Measurements from ENCODE around the gene BSN.

BSN gene

GRCh38 chr3:49616491-49616941 is 62.2 kb downstream of the BSN start:
- peak overlapping the region; percentile 75 for H3K27ac ChIP-seq (ENCODE audit: low read depth, low read length, severe bottlenecking)
- no peaks in the 10 kb centered on the region for H3K36me3 ChIP-seq (ENCODE audit: control insufficient read depth, insufficient read depth, low read length)
- no peaks in the 10 kb centered on the region for H3K4me1 ChIP-seq (ENCODE audit: control insufficient read depth, insufficient read depth, low read length, poor library complexity, severe bottlenecking)
- WGBS, 2 experiments (ENCODE audit: insufficient coverage in 2 of 2): 64 to 68% methylated on average over 6 of the region's 6 CpGs
- no peaks in the 10 kb centered on the region for H3K9me3 ChIP-seq (ENCODE audit: control insufficient read depth, low read length)
- H3K4me3 ChIP-seq (ENCODE audit: extremely low read depth, insufficient read depth, low read length, poor library complexity, severe bottlenecking): no peak overlapping the region

- Histone ChIP-seq H3K4me3 (ENCODE audit: extremely low read depth, insufficient read depth, low read length, poor library complexity, severe bottlenecking) (no peak overlapping the region), H3K9me3 (ENCODE audit: control insufficient read depth, low read length) (no peaks in the 10 kb centered on the region), H3K27ac (ENCODE audit: low read depth, low read length, severe bottlenecking) (no peak overlapping the region), H3K36me3 (ENCODE audit: control insufficient read depth, insufficient read depth, low read length) (no peaks in the 10 kb centered on the region), H3K4me1 (ENCODE audit: control insufficient read depth, insufficient read depth, low read length, poor library complexity, severe bottlenecking) (no peaks in the 10 kb centered on the region)
- 92 to 96% methylated on average over 4 of the region's 7 CpGs for WGBS, 2 experiments (ENCODE audit: insufficient coverage in 2 of 2)
Measured at GRCh38 chr3:49617390-49618013, 63.2 kb downstream of the BSN start.

DNA sequence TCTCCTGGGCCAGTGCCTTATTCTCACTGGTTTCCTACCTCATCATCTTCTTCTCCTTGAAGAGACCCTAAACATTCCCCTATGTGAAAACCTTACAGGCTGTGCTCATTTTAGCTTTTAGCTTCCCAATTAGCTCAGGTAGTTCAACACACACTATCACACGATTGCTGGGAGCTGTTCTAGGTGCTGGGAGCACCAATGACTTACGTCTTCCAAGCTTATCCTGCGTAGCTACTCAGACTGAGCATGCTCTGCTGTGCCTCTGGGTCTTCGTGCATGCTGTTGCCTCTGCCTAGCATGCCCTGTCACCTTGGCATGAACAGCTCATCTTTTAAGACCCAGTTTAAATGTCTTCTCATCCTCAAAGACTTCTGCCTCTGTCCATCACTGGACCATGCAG is 64.1 kb downstream of the BSN start:
- no peaks in the 10 kb centered on the region for H3K36me3 ChIP-seq (ENCODE audit: control insufficient read depth, insufficient read depth, low read length)
- WGBS, 2 experiments (ENCODE audit: insufficient coverage in 2 of 2): 80 to 88% methylated on average over 4 of the region's 4 CpGs
- no peaks in the 10 kb centered on the region for H3K4me1 ChIP-seq (ENCODE audit: control insufficient read depth, insufficient read depth, low read length, poor library complexity, severe bottlenecking)

DNA sequence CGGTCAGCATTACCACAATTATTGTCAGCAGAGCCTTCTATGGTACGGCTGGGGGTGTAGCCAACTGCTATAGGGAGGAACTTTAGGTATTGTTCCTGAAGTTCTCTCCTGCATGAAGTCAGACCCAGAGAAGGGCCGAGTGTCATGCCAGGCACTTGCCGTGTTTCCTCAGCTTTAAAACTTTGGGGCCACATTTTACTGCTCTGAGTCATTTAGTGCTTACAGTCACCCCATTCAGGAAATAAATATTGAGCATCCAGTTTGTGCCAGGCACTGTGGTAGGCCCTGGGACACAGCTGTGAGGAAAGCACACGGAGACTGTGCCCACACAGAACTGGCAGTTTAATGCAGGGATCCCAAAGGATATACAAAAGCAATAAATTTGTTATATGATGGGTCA is 65.4 kb downstream of the BSN start:
- H3K36me3 ChIP-seq (ENCODE audit: control insufficient read depth, insufficient read depth, low read length): no peaks in the 10 kb centered on the region
- 86 to 89% methylated on average over 5 of the region's 5 CpGs for WGBS, 2 experiments (ENCODE audit: insufficient coverage in 2 of 2)
- no peaks in the 10 kb centered on the region for H3K9me3 ChIP-seq (ENCODE audit: control insufficient read depth, low read length)
- no peak overlapping the region for H3K27ac ChIP-seq (ENCODE audit: low read depth, low read length, severe bottlenecking)
- H3K4me1 ChIP-seq (ENCODE audit: control insufficient read depth, insufficient read depth, low read length, poor library complexity, severe bottlenecking): no peaks in the 10 kb centered on the region
- H3K4me3 ChIP-seq (ENCODE audit: extremely low read depth, insufficient read depth, low read length, poor library complexity, severe bottlenecking): no peak overlapping the region

More for the DNA sequence above, 64.1 kb downstream of the BSN start:
- no peak overlapping the region for H3K4me3 ChIP-seq (ENCODE audit: extremely low read depth, insufficient read depth, low read length, poor library complexity, severe bottlenecking)
- H3K27ac ChIP-seq (ENCODE audit: low read depth, low read length, severe bottlenecking): no peak overlapping the region
- no peaks in the 10 kb centered on the region for H3K9me3 ChIP-seq (ENCODE audit: control insufficient read depth, low read length)

DNA sequence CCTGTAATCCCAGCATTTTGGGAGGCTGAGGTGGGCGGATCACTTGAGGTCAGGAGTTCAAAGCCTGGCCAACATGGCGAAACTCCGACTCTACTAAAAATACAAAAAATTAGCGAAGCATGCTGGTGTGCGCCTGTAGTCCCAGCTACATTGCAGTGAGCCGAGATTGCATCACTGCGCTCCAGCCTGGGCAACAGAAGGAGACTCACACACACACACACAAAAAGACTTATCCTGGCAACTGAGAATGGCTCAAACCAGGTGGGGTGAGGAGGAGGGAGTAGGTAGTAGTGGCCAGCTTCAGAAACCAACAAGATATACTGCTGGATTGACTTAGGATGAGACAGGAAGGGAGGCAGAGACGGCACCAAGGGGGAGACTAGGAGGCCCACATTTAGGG is 66.5 kb downstream of the BSN start:
- Histone ChIP-seq H3K4me1 (ENCODE audit: control insufficient read depth, insufficient read depth, low read length, poor library complexity, severe bottlenecking) (peaks cover 2% of the 10 kb centered on the region), H3K36me3 (ENCODE audit: control insufficient read depth, insufficient read depth, low read length) (no peaks in the 10 kb centered on the region), H3K9me3 (ENCODE audit: control insufficient read depth, low read length) (no peaks in the 10 kb centered on the region), H3K4me3 (ENCODE audit: extremely low read depth, insufficient read depth, low read length, poor library complexity, severe bottlenecking) (no peak overlapping the region), H3K27ac (ENCODE audit: low read depth, low read length, severe bottlenecking) (no peak overlapping the region)
- WGBS, 2 experiments (ENCODE audit: insufficient coverage in 2 of 2): 86 to 95% methylated on average over 4 to 8 of the region's 8 CpGs

DNA sequence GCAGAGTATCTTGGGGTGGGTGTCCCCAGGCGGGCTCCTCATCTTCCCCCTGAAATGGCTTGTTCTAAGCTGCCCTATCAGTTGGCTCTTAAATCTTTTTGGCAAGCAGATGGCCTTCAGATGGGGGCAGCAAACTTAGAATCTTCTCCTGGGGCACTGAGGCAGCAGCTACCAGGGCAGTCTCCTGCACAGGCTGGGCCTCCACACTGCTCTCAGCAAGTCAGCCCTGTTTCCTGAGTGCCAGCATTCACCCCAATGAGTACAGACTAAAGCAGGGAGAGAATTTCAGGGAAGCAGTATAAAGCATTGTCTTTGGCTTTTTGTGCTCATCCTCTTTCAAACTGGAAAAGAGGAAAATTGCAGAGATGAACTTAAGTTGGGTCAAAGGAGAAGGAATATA is 68.8 kb downstream of the BSN start:
- H3K4me3 ChIP-seq (ENCODE audit: extremely low read depth, insufficient read depth, low read length, poor library complexity, severe bottlenecking): no peak overlapping the region
- H3K36me3 ChIP-seq (ENCODE audit: control insufficient read depth, insufficient read depth, low read length): no peaks in the 10 kb centered on the region
- H3K4me1 ChIP-seq (ENCODE audit: control insufficient read depth, insufficient read depth, low read length, poor library complexity, severe bottlenecking): peaks cover 9% of the 10 kb centered on the region
- no peaks in the 10 kb centered on the region for H3K9me3 ChIP-seq (ENCODE audit: control insufficient read depth, low read length)
- H3K27ac ChIP-seq (ENCODE audit: low read depth, low read length, severe bottlenecking): no peak overlapping the region
- 88 to 100% methylated on average over 1 of the region's 1 CpG for WGBS, 2 experiments (ENCODE audit: insufficient coverage in 2 of 2)

DNA sequence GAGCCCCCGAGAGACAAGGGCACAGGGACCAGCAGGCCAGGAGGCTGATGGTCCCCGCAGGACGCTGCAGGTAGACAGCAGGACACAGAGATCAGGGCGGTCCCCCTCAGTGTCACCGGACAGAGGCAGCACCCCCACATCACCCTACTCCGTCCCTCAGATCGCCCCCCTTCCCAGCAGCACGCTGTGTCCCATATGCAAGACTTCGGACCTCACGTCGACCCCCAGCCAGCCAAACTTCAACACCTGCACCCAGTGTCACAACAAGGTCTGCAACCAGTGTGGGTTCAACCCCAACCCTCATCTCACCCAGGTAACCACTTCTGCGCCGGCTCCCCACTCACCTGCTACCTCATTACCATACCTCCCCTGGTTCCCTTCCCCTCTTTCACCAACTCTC is 70.8 kb downstream of the BSN start:
- WGBS, 2 experiments (ENCODE audit: insufficient coverage in 2 of 2): 92 to 95% methylated on average over 9 to 13 of the region's 13 CpGs
- Histone ChIP-seq H3K27ac (ENCODE audit: low read depth, low read length, severe bottlenecking) (no peak overlapping the region), H3K36me3 (ENCODE audit: control insufficient read depth, insufficient read depth, low read length) (no peaks in the 10 kb centered on the region), H3K4me3 (ENCODE audit: extremely low read depth, insufficient read depth, low read length, poor library complexity, severe bottlenecking) (no peak overlapping the region), H3K9me3 (ENCODE audit: control insufficient read depth, low read length) (no peaks in the 10 kb centered on the region), H3K4me1 (ENCODE audit: control insufficient read depth, insufficient read depth, low read length, poor library complexity, severe bottlenecking) (peaks cover 9% of the 10 kb centered on the region)

DNA sequence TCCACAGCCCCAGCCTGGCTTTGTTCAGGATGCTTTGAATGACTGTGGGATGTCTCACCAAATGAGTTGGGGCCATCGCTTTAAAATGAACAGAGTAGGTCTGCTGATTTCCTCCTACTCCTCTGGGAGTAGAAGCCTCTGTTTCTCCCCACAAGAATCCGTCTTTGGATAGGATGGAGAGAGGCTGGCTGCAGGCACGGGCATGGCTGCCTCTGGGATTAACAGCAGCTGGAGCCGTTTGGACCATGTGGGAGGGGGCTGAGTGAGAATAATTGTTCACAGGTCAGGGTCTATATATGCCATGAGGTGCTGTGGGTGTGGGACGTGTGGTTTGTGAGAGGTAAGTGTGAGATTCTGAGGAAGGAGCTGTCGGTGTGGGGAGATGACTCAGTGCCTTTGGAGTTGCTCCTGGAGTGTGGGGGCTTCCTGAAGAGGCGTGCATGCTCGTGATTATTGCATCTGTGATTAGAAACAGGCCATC is 71.9 kb downstream of the BSN start:
- Histone ChIP-seq H3K9me3 (ENCODE audit: control insufficient read depth, low read length) (no peaks in the 10 kb centered on the region), H3K4me1 (ENCODE audit: control insufficient read depth, insufficient read depth, low read length, poor library complexity, severe bottlenecking) (peaks cover 9% of the 10 kb centered on the region), H3K27ac (ENCODE audit: low read depth, low read length, severe bottlenecking) (no peak overlapping the region), H3K36me3 (ENCODE audit: control insufficient read depth, insufficient read depth, low read length) (no peaks in the 10 kb centered on the region), H3K4me3 (ENCODE audit: extremely low read depth, insufficient read depth, low read length, poor library complexity, severe bottlenecking) (no peak overlapping the region)
- WGBS, 2 experiments (ENCODE audit: insufficient coverage in 2 of 2): 90% methylated on average over 5 to 8 of the region's 8 CpGs

DNA sequence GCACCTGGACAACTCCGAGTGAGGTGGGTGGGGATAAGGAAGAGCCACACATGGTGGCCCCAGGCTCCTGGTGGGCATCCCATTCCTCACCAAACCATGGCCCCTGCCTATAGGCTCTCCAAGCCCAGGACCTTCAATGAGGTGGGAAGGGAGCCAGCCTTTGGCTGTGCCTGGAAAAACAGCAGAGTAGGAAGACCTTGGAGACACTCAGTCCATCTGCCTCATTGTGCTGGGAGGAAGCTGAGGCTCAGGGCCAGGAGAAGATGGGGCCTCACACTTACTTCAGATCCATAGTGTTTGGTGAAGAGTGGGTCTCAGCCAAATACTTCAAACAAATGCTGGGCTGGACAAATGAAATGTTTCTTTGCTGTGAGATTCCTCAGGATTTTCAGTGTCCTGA is 72.5 kb downstream of the BSN start:
- Histone ChIP-seq H3K9me3 (ENCODE audit: control insufficient read depth, low read length) (peaks cover 6% of the 10 kb centered on the region), H3K4me3 (ENCODE audit: extremely low read depth, insufficient read depth, low read length, poor library complexity, severe bottlenecking) (no peak overlapping the region), H3K36me3 (ENCODE audit: control insufficient read depth, insufficient read depth, low read length) (no peaks in the 10 kb centered on the region), H3K27ac (ENCODE audit: low read depth, low read length, severe bottlenecking) (no peak overlapping the region), H3K4me1 (ENCODE audit: control insufficient read depth, insufficient read depth, low read length, poor library complexity, severe bottlenecking) (peaks cover 9% of the 10 kb centered on the region)
- no CpG with 5 or more reads among the region's 1 CpG for WGBS, 2 experiments (ENCODE audit: insufficient coverage in 2 of 2)

DNA sequence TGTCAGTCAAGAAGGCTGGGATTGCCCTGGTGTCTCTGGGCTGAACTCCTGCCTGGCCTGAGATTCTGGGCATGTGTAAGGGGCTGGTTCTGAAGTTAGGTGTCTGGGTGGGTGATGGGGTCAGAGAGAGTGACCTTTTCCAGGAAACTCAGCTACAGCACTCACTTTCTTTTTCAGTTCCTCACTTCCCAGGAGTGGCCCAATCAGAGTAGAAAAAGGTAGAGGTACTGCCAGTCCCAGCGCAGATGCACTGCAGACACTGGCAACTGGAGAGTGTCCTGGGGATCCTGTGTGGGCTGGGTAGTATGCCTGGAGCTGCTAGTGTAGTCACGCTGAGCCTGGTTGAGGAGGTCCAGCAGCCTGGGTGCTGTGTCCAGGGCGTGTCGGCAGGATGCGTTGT is 73.4 kb downstream of the BSN start:
- 89 to 97% methylated on average over 5 of the region's 5 CpGs for WGBS, 2 experiments (ENCODE audit: insufficient coverage in 2 of 2)

DNA sequence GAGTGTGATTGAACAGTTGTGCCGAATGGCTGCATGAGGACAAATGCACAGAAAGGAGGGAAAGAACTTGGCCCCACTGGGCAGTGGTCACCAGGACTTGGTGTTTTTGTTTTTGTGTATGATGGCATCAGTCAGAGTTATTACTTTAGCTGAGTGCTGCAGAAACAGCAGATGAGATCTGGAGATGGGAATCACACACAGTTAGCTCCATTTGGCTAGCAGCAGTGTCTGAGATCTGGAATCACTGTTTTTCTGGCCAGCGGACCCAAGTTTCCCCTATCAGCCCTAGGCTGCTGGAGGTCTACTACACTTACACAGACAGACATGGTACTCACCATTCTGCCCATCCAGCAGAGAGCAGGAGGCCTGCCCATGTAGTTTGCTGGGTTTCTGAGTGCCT is 74.0 kb downstream of the BSN start:
- H3K9me3 ChIP-seq (ENCODE audit: control insufficient read depth, low read length): peaks cover 8% of the 10 kb centered on the region
- no peaks in the 10 kb centered on the region for H3K36me3 ChIP-seq (ENCODE audit: control insufficient read depth, insufficient read depth, low read length)
- H3K4me1 ChIP-seq (ENCODE audit: control insufficient read depth, insufficient read depth, low read length, poor library complexity, severe bottlenecking): peaks cover 9% of the 10 kb centered on the region
- no peak overlapping the region for H3K4me3 ChIP-seq (ENCODE audit: extremely low read depth, insufficient read depth, low read length, poor library complexity, severe bottlenecking)
- WGBS, 2 experiments (ENCODE audit: insufficient coverage in 2 of 2): 83 to 89% methylated on average over 1 to 2 of the region's 2 CpGs
- H3K27ac ChIP-seq (ENCODE audit: low read depth, low read length, severe bottlenecking): no peak overlapping the region

More for the DNA sequence above, 73.4 kb downstream of the BSN start:
- H3K27ac ChIP-seq (ENCODE audit: low read depth, low read length, severe bottlenecking): no peak overlapping the region
- H3K36me3 ChIP-seq (ENCODE audit: control insufficient read depth, insufficient read depth, low read length): no peaks in the 10 kb centered on the region
- H3K4me3 ChIP-seq (ENCODE audit: extremely low read depth, insufficient read depth, low read length, poor library complexity, severe bottlenecking): no peak overlapping the region
- H3K9me3 ChIP-seq (ENCODE audit: control insufficient read depth, low read length): peaks cover 8% of the 10 kb centered on the region
- H3K4me1 ChIP-seq (ENCODE audit: control insufficient read depth, insufficient read depth, low read length, poor library complexity, severe bottlenecking): peaks cover 9% of the 10 kb centered on the region

Data from mesodermal cell (in vitro differentiated cells).